ENCODE results near the gene HBP1.
"Not testable (repeated sequence)": the region's sequence is repeated elsewhere in the genome, so short reads cannot be mapped to it uniquely, and the experiment has no call there.

Gene HBP1

GRCh38 chr7:107187774-107188173 is 19.0 kb downstream of the HBP1 start:
- DNase-seq: no peak

GRCh38 chr7:107190090-107190489 is 21.3 kb downstream of the HBP1 start:
- no peak for DNase-seq

- no peak for DNase-seq
These were observed 25.2 kb downstream of the HBP1 start for GRCh38 chr7:107194052-107194451.

GRCh38 chr7:107196834-107197610 is 28.2 kb downstream of the HBP1 start:
- DNase-seq: no peak

- DNase-seq: no peak
These were observed 33.1 kb downstream of the HBP1 start for GRCh38 chr7:107201795-107202450.

- no peak for DNase-seq
These were observed 34.8 kb downstream of the HBP1 start for GRCh38 chr7:107203607-107204006.

- no peak for DNase-seq
These were observed 37.3 kb downstream of the HBP1 start for GRCh38 chr7:107206136-107206535.

GRCh38 chr7:107206706-107207105 is 37.9 kb downstream of the HBP1 start:
- no peak for DNase-seq

GRCh38 chr7:107207459-107207858 is 38.7 kb downstream of the HBP1 start:
- no peak for DNase-seq

GRCh38 chr7:107208024-107208521 is 39.3 kb downstream of the HBP1 start:
- no peak for DNase-seq

- no peak for DNase-seq
These were observed 39.8 kb downstream of the HBP1 start for GRCh38 chr7:107208563-107208962.

GRCh38 chr7:107209565-107209964 is 40.8 kb downstream of the HBP1 start:
- DNase-seq: no peak

GRCh38 chr7:107210400-107210799 is 41.6 kb downstream of the HBP1 start:
- DNase-seq: no peak

GRCh38 chr7:107212725-107213124 is 43.9 kb downstream of the HBP1 start:
- no peak for DNase-seq

GRCh38 chr7:107213193-107213788 is 44.5 kb downstream of the HBP1 start:
- DNase-seq: no peak

GRCh38 chr7:107213945-107214344 is 45.1 kb downstream of the HBP1 start:
- DNase-seq: no peak

- DNase-seq: no peak
These were observed 50.9 kb downstream of the HBP1 start for GRCh38 chr7:107219563-107220244.

- DNase-seq: no peak
These were observed 51.6 kb downstream of the HBP1 start for GRCh38 chr7:107220356-107220755.

GRCh38 chr7:107220806-107221205 is 52.0 kb downstream of the HBP1 start:
- not testable (repeated sequence) for DNase-seq

- DNase-seq: no peak
These were observed 55.8 kb downstream of the HBP1 start for GRCh38 chr7:107224374-107225223.

- DNase-seq: no peak
These were observed 59.5 kb downstream of the HBP1 start for GRCh38 chr7:107228291-107228690.

- no peak for DNase-seq
These were observed 61.5 kb downstream of the HBP1 start for GRCh38 chr7:107230334-107230733.
